HS-27A (cell line): Measurements from ENCODE around the gene PUDP.

Experiments
- DNase-seq: peaks from one replicate; pipeline ENCODE4 v3.0.0-alpha.2; 2012; ENCODE audit warnings: low read depth, missing footprints

Gene PUDP

DNA sequence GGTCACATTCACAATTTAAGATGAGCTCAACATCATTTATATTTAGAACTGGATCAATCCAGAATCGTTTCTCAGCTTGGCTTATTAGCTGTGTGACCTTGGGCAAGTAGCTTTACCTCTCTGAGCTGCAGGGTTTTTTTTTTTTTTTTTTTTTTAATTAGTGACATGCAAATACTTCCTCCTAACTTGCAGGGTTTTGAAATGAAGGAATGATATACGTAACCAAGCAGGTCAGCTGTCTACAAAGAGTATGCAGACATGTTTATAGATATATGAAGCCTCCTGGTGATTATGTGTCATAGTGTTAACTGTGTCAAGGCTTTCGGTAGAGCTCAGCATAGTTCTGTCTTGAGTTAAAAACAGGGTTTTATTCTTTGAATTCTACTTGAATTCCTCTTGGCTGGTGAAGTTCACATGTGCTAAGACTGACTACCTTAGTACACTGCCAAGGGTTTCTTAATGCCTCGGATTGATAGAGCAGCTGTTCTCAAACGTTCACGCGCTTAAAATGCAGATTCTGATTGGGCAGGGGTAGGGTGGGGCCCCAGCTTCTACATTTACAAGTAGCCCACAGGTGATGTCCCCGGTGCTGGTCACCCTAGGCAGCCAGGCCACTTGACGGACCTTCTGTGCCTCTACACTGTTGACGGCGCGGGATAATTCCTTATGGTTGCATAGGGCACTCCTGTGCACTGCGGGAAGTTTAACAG lies 1.1 kb downstream of the PUDP start:
- no peak for DNase-seq

DNA sequence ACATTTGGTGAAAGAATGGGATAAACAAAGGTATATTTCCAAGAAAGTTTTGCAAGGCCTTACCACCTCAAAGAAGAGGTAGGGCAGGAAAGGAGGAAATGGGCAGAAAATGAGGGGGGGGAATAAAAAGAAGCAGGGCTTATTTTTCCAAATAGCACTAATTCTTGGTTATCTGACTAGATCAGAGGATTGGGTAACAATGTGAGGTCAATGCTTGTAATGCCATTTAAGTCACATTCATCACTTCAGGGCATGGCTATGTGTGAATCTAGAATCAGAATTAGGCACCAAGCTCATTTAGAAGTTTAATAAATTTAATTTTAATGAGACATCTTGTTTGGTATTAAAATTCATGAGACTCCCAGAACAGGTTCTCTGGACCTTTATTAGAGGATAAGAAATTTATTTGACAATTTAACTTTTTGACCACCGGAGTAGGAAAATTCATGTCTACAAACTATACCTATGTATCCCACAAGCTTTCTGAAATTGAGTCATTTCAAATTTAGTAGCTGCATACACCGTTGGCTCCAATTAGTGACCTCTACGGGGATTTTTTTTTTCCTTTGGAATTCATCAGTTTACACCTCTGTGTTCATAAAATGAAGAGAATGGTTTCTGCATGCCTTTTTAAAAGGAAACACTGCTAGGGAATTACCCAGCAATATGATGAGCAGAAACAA lies 1.8 kb downstream of the PUDP start:
- DNase-seq, result no peak

DNA sequence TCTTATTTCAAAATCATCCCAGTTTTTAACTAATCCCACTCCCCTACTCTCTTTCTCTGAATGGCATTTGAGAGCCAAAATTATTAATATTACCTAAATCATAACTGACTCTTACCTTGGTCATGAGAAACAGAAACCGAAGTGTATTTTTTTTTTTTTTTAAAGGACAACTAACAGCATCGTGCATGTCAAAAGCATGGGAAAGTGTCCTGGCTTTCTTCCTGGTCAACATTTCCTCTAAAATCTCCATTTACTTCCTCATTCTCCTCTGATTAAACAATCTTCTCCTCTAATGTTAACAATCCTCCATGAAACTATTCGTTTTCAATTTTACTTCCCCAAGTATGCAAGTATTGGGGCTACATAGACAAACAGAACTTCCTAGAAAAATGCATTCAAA lies 2.5 kb downstream of the PUDP start:
- DNase-seq, result no peak

DNA sequence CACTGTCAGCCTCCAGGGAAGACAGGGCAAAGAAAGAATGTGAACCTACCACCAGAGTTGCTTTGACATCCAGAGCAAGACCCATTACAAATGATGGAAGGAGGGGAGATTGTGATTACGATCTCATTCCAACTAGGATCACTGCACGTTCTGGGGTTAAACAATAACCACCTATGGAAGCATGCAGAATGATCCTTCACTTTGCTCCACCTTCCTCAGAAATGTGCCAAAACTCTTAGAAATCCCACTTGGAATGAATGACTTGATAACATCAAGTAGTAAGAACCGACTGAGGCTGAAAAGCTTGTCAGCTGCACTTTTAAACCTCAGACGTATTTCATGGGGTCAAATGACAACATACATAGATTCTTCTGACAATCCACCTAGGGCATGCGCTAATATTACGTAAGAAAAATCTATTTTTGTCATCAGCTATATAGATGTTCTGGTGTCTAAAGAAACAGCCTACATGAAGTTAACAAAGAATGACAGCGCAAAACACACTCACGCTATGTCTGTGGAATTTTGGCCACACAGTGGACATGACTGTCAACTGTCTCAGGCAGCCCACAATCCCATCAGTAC lies 3.9 kb downstream of the PUDP start:
- no peak for DNase-seq

DNA sequence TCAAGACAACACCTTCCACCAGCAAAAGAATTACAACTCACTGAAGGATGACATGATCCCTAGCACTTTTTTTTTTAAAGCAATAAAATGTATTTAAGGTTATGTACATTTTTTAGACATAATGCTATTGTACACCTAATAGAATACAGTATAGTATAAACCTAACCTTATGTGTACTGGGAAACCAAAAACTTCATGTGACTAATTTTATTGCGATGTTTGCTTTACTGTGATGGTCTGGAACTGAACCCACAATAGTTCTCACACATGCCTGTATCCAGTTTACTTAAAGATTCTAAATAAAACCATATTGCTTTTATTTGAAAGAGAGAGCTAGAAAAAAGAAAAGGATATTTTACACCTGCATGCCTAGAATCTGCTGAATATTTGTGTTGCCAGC lies 4.9 kb downstream of the PUDP start:
- DNase-seq, result no peak

DNA sequence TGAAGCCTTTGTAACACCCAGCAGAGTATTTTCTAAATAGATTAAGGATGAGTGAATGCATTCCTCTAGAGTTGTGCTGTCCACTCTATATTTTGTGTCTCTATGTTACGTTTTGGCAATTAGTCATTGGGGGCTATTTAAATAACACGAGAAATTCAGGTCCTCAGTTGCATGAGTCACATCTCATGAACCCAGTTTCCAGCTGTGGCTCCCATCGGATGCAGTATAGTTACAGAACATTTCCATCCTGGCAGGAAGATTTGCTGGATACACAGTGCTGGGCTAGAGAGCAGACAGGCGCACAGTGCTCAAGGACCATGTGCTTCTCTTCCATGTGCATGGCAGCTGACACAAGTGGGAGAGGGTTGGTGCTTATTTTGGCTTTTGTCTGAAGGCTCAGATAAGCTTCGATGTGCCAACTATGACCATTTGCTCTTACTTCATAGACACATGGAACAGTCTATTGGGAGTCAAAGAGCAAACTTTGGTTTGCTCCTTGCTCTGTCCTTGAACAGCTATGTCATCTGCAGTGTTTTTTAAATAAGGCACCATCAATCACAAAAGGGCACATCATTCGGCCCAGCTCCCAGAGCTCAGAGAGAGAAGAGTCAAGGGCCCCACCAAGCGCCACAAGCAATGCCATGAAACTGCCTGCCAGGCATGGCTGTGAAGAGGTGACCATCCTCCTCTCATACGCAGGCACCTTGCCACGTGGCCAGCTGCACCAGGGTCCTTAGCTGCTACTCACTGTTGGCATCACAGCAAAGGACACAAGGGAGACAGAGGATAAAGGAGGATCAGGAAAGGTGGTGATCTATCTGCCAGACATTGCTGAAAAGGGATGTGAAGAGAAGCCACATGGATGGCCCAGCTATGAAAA lies 8.5 kb downstream of the PUDP start:
- DNase-seq, result no peak

DNA sequence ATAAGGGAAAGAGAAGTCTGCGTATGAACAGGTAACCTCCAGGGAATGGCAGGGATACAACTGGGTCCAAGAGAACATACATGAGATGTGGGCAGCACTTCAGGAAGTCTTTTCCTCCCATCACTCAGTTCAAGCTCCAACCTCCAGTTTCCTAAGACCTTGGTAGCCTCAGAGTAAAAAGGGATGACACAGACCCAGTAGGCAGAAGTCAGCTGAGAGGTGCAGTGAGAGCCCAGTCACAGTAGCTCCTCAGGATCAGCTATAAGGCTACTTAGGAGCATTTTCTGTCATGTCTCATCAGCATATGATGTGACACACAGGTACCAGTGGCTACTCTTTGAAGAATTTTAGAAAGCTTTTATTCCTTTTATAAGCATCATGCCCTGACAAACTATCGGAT lies 13.0 kb downstream of the PUDP start:
- DNase-seq, result no peak

DNA sequence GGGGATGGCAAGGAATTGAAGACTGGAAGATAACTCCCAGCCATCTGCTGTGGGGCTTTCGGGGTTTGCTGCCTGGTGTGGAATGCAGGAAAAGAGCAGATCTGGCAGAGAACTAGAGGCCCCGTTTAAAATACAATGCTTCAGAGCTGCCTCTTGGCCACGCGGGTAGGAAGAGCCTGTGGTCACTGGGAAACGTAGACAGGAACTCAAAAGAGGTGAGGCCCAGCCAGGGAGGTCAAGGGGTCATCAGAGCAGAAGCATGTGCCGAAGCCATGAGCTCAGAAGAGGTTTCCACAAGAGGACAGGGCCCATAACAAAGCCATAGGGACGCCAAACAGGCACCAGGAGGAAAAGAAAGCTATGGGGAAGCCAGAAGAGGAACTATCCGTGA lies 14.9 kb downstream of the PUDP start:
- no peak for DNase-seq

DNA sequence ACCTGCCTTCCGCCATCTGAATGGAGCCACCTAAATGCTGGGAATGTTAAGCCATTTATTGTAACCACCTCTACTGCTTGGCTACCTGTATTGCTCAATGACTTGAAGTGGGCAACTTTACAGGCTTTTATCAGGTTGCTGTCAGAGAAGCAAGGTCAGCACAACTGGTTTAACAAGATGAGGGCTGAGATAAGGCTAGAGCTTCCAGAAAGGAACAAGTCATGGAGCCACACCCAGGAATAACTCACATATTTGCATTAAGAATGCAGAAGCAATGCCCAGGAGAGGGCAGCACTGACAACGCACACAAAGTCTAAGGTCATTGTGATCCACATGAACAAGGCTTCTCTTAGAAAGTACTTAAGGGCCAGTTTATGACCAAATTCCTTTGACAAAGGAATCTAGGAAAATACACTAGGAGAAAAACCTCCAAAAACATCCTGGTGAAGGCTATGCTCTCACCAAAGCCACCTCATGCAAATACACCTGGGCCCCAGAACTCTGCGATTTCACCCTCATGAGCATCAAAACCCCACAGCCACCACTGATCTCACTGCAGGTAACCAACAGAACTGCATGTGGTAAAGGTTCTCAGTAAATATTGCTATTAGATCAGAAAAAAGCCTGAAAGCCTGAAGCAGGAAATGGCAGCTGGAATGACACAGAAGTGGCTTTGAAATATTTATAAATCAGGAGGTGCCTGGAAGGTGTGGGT lies 15.5 kb downstream of the PUDP start:
- no peak for DNase-seq

DNA sequence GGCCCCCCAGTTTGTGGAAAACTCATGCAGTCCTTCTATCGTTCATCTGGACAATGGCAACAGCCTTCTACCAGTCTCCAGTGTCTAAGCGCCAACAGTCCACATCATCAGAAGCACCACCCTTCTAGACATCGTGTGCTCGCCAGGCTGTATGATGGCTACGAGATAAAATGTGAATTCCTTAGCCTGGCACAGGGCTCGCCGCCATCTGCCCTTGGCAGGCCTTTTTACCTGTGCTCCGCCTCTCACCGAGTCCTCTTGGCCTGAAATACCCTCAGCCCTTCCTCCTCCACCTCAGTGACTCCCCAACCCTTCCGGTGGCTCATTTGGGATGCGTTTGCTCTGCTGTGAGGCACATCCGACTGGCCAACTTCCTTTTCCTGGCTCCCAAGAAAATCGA lies 16.3 kb downstream of the PUDP start:
- no peak for DNase-seq

DNA sequence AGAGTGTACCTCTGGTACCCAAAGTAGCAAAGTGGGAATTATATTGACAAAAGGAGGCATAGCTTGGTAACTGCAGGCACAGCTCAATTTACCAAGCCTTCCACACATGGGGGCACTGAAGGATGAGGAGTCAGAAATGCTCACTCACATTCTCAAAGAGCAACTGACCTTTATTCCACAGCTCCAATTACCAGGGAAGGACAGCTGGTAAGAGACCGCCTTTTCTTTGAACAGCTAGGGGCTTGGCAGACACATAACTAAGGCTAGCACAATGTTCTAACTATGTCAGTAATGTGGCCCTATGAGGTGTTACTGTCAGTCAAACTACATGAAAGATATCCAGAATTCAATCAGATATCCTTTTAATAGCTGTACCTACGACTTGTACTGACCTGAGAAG lies 20.9 kb downstream of the PUDP start:
- no peak for DNase-seq

DNA sequence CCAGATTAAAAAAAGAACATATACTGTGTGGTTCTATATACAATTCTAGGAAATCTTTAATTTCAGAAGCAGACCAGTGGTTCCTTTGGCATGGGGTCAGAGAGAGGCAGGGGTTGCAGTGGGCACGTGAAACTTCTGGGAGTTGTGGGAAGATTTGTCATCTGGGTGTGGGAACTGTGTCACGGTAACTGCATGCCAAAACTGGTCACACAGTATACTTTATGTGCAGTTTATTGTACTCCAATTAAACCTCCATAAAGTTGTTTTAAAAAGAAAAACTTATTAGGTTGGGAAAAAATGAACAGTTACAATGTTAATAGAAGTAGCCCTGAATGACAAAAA lies 27.1 kb downstream of the PUDP start:
- no peak for DNase-seq

DNA sequence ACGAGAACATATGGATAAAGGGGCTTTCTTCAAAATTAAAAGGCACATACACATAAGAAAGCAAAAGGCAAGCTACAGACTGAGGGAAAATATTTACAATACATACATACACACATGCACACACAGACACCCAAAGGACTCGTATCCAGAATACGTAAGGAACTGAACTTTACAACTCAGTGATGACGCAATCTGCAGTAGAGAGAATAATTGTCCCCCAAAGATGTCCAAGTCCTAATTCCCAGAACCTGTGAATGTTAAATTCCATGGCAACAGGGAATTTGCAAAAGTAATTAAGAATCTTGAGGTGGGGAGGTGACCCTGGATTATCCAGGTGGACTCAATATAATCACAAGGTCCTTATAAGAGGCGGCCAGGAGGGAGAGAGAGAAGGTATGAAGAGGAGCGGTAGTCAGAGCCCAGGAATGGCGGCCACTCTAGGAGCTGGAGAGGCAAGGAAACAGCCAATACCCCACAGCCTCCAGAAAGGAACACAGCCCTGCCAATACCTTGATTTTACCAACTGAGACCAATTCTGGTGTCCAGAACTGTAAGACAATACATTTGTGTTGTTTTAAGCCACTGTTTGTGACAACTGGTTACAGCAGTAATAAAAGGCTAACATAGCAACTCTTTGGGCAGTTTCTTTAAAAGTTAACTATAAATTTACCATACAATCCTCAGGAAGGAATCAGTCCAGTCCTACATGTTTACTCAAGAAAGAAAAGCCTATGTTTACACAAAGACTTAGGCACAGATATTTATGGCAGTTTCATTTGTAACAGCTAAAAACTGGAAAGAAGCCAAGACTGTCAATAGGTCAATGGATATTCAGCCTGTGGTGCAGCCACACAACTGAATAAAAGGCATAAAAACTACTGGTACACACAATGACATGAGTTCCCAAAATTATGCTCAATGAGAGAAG lies 27.7 kb downstream of the PUDP start:
- no peak for DNase-seq

DNA sequence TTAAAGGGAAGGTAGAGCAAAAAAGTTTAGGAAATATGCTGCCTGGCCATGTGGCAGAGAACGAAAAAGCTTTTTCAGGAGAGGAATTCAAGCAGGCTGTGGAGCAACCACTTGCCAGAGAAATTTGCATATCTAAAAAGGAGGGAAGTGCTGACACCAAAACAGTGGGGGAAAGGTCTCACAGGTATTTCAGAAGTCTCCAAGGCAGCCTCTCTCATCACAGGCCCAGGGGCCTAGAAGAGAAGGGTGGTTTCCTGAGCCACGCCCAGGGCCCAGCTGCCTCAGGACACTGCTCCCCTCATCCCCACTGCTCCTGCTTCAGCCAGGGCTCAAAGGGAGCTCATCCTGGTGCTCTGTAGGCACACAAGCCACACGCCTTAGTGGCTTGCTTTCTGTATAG lies 30.4 kb downstream of the PUDP start:
- no peak for DNase-seq

DNA sequence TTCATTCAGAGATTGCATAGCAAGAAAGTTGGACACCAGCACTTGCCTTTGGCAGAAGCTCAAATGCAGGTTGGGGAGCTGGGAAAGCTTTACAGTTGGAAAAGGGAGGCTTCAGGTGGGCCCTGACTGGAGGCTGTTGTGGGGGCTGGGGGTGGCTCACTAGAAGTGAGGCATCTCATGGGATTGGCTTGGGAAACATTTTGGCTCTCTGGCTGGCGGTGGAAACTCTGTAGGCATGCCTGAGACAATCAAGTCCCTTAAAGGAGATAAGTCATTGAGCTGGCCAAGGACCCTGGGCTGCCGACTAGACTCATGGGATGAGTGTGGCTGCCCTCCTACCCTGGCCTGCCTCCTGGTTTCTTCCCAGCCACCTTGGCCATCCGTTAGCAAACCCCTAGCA lies 31.9 kb downstream of the PUDP start:
- no peak for DNase-seq

DNA sequence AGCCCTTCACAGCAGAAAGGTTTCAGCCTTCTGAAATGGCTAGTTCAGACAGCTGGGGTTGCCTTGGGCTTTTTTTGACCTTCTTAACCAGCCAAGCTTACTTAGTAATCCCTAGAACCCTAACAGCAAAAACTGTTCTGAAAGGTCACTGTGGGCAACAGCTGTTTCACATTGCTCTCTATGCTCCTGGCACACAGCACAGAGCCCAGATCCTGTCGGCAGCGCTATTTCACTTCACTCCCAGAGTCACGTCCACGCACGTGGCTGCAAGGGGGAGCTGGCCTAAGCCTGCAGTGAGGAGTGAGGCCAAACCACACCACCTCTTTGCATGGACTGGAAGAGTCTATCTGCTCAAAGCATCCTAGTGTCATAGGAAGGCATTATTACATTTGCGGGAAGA lies 32.4 kb downstream of the PUDP start:
- no peak for DNase-seq

DNA sequence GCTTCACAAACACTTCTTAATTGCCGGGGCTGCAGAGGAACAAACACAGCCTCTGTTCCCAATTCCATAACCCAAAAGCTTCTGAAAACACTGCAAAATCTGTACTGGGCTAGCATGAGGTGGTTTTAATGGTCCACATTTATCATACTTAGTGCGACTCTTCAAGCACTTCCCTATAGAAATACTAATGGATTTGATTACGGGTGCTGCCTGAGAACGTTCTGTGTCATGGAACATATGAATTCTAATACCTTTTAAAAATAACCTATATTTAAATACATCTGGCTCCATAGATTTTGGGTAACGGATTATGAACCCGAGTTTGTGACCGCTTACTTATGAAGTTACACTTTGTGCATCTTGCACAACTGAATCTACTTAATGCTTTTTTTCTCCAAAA lies 35.9 kb downstream of the PUDP start:
- no peak for DNase-seq

DNA sequence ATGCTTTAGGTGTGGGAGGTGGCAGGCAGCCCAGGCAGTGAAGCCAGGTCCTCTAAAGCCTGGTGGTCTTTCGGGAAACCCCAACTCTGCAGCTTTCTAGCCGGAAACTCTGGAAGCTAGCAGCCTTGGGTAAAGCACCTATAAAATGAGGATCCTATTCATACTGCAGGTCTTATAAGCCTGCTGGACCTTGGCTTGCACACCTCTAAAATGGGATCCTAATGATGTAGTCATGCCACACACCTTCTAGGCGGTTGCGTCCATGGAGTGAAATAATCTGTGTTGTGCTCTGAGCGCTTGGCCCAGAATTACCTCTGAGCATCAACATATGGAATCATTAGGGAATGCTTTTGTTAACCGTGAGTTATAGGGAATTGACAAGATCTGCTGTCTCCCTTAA lies 36.4 kb downstream of the PUDP start:
- DNase-seq, result no peak

DNA sequence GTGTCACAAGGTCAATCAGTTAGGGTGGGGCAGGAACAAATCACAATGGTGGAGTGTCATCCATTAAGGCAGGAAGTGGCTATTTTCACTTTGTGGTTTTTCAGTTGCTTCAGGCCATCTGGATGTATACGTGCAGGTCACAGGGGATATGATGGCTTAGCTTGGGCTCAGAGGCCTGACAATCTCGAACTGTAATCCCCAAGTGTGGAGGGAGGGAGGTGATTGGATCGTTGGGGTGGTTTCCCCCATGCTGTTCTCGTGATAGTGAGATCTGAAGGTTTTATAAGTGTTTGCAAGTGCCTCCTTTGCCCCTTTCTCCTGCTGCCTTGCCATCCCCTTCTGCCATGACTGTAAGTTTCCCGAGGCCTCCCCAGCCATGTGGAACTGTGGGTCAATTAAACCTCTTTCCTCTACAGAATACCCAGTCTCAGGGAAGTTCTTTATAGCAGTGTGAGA lies 37.1 kb downstream of the PUDP start:
- no peak for DNase-seq

DNA sequence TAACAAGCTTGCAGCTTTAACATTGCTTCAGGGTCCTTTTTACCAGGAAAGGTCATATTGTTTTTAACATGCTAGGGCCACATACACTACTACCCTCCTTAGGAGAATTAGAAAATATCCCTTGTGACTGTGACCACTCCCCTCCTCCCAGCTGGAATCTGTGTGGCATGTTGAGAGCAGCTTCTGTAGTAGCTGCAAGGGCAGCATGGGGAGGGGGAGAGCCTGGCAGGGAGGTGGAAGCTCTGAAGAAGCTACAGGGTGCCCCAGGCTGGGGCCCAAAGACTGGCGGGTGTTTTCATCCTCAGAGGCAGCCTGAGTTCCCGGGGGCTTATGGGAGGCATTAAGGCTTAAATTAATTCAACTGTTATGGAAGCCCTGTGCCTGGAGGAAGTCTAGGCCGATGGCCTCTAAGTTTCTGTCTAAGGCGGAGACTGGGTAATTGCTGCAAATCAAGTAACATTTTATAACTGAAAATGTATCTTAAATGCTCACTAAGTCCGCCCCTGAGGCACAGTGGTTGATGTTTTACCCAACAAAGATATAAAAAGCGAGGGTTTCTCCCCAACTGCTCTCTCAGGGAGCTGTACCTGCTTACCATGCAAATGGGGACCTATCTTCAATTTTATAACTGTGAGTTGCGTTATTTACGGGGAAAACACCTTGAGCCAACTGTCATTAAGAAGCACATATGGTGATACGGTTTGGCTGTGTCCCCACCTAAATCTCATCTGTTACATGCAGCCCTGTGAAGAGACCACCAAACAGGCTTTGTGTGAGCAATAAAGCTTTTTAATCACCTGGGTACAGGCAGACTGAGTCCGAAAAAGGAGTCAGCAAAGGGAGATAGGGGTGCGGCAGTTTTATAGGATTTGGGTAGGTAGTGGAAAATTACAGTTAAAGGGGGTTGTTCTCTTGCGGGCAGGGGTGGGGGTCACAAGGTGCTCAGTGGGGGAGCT lies 37.8 kb downstream of the PUDP start:
- no peak for DNase-seq
